HFF-Myc (cell line): Measurements from ENCODE around the gene POMT2.

Experiments used
- DNase-seq: peaks from one replicate; pipeline ENCODE4 v3.0.0-alpha.2; 2011; ENCODE audit warnings: low read depth; ENCODE audit errors: extremely low read depth
- H3K4me3 ChIP-seq: replicated peaks from 2 replicates; pipeline ENCODE4 v1.5.1; 2011; ENCODE audit warnings: low read depth, mild to moderate bottlenecking, control low read depth, low read length
- CTCF ChIP-seq: IDR thresholded peaks from 2 replicates; pipeline ENCODE4 v1.5.1; 2012; ENCODE audit warnings: mild to moderate bottlenecking, low read depth, low read length, control low read depth; ENCODE audit errors: missing control alignments

POMT2 gene

DNA sequence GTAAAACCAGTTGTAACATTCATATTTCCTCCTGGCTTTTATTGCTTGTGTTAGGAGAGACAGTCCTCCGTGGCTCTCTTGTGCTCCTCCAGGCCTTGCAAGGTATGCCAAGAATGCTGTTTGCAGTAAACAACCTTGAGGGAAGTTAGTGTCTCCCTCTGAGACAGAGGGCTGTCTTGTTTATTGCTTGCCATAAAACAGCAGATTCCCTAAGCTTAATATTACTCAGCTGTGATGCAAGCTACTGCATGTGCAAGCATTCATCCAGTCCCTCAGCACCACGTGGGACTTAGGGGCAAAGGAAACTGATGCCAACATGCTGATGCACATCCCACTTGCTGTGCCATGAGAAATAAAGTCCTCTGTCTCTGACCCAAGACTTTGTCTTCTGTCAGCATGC, 6.6 kb downstream of the POMT2 start:
- peak; percentile 75 for DNase-seq
- no peak for TF ChIP-seq CTCF
- no peak overlapping the region for H3K4me3 ChIP-seq

- TF ChIP-seq CTCF = no peak
- no peak for DNase-seq
- no peak overlapping the region for H3K4me3 ChIP-seq
Measured at GRCh38 chr14:77313371-77313770, 7.3 kb downstream of the POMT2 start.

DNA sequence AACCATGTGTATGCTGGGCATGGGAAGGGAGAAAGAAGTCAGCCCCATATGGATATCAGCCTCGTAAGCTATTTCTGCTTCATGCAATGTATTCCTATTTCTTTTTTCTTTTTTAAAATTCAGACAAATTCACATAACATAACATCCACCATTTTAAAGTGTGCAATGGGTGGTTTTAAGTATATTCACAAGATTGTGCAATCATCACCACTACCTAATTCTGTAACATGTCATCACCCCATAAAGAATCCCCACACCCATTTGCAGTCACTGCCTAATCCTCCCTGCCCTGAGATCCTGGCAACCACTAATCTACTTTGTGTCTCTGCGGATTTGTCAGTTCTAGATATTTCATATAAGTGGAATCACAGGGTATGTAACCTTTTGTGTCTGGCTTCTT, 9.5 kb downstream of the POMT2 start:
- no peak for DNase-seq
- no peak overlapping the region for H3K4me3 ChIP-seq
- no peak for TF ChIP-seq CTCF

DNA sequence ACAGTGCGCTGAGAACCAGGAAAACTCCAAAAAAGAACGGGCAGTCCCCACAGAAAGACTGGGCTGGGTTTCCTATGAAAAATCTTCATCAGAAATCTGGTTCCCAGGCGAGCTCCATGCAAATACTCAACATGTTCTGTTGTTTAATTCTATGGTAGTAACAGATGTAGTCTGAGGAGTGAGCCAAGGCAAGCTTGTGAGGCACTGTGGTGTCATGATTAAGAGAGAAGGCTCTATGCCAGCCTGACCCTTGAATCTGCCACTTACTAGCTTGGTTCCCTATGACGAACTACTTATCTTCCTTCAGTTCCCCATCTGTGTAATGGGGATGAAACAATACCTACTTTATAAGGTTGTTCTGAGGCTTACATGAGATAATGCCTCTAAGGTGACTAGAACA, 10.7 kb downstream of the POMT2 start:
- no peak for TF ChIP-seq CTCF
- H3K4me3 ChIP-seq = no peak overlapping the region
- DNase-seq = no peak

DNA sequence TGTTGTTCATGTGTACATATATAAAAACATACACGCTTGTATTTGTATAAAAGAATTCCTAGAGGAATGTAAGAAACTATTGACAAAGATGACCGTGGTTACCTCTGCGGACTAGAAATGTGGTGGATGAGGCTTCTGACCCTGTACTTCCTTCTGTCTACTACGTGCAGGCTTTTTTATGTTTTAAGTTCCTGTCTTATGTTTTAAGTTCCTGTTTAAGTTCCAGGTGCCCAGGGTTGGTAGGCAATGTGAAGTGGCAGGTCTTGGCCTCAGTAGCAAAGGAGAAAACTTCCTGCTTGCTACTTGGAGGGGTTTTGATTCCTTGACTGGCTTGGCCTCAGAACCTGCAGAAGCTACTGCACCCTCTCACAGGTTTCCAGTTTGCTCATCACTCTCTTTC, 11.6 kb downstream of the POMT2 start:
- no peak for TF ChIP-seq CTCF
- DNase-seq = no peak
- no peak overlapping the region for H3K4me3 ChIP-seq

DNA sequence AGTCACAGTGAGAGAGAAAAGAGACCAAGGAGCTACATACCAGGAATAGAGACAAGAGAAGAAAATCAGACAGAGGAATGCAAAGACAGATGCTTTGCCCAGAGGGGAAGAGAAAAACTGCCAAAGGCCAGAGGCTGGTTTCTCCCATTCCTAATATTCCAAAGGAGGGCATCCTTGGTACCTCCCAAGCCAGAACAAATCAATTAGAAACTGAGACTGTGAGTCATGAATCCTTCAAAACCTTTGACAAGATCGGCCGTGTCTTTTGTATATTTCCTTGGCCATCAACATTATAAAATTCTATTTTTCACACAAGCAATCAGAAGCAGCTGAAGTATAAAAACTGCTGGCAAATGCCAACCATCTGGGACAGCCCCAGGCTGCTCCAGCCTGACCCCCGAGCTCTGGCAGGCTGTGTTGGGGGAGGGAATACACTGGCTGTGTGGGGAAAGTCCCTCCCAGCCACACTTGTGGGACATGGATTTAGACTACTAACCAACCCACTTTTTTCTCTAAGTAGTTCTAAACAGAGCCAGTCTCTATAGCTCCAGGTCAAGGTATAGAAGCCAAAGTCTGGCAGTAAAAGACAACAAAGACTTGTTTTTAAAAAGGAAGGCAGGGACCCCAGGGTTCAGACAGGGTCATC, 13.7 kb downstream of the POMT2 start:
- H3K4me3 ChIP-seq = no peak overlapping the region
- no peak for TF ChIP-seq CTCF
- no peak for DNase-seq

- H3K4me3 ChIP-seq = no peak overlapping the region
- TF ChIP-seq CTCF = no peak
- no peak for DNase-seq
Measured at GRCh38 chr14:77306416-77306815, 14.3 kb downstream of the POMT2 start.
